ENCODE results near the gene PHF2. TPM values are rescaled to one million over a fixed set of nuclear protein-coding genes. Genes with fewer than 3 reads are reported as not detected.
A peak's percentile ranks its signal among the peaks of the same experiment; 100 is the strongest.

The PHF2 gene
- total RNA-seq, 4 donors from 2014 or later = 21.1 to 38.2 (median 21.3) TPM

DNA sequence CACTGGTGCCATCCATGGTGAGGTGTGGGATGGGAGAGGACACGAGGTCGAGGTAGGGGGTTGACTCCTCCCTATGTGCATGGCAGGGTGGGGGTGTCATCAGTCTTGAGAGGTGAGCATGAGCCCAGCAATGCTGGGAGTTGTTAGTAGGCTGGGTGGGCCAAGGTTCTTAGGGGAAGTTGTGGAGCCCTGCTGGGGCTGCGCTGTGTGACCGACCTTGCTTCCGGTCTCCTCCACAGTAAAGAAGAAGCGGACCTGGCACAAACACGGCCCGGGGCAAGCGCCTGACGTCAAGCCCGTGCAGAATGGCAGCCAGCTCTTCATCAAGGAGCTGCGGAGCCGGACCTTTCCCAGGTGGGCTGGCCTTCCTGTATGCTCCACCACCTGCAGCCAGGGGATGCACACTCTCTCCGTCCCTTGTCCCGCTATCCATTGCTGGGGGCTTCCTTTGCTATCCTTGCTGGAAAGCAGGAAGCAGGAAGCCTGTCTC, 59.8 kb downstream of the PHF2 start:
- in situ Hi-C loops (cut with MboI; ENCODE audit: low pct_ligation_motif_present in 1 of 4, low pct_unique_long_range_greater_than_20kb in 1 of 4, low sequenced_read_pairs in 3 of 4) = no loop called here
- Histone ChIP-seq H3K36me3 (peaks cover 0 to 39% (median 8%) of the 10 kb centered on the region in 4 donors), H3K4me1 (peaks cover 0 to 3% (median 0%) of the 10 kb centered on the region in 4 donors), H3K9me3 (peaks cover 0 to 4% of the 10 kb centered on the region in 2 donors), H3K4me3 (no peak overlapping the region), H3K27me3 (no peaks in the 10 kb centered on the region), H3K27ac (no peak overlapping the region)
- no peak for DNase-seq
- WGBS, 2 donors (ENCODE audit: low coverage in 1 of 2) = 94% methylated on average over 15 of the region's 15 CpGs; no CpG with 5 or more reads in 1 of the 2 donors
- intact Hi-C loops (cut with DNase I; ENCODE audit: low total_unique reads) = no loop called here
- TF ChIP-seq POLR2AphosphoS5 (IDR thresholded peaks at IDR 0.05) (no peak), EP300 (IDR thresholded peaks at IDR 0.05; ENCODE audit: low read depth) (no peak), POLR2A (IDR thresholded peaks at IDR 0.05) (no peak)
- TF ChIP-seq, protein P1, sequence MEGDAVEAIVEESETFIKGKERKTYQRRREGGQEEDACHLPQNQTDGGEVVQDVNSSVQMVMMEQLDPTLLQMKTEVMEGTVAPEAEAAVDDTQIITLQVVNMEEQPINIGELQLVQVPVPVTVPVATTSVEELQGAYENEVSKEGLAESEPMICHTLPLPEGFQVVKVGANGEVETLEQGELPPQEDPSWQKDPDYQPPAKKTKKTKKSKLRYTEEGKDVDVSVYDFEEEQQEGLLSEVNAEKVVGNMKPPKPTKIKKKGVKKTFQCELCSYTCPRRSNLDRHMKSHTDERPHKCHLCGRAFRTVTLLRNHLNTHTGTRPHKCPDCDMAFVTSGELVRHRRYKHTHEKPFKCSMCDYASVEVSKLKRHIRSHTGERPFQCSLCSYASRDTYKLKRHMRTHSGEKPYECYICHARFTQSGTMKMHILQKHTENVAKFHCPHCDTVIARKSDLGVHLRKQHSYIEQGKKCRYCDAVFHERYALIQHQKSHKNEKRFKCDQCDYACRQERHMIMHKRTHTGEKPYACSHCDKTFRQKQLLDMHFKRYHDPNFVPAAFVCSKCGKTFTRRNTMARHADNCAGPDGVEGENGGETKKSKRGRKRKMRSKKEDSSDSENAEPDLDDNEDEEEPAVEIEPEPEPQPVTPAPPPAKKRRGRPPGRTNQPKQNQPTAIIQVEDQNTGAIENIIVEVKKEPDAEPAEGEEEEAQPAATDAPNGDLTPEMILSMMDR (IDR thresholded peaks at IDR 0.05) = no peak

DNA sequence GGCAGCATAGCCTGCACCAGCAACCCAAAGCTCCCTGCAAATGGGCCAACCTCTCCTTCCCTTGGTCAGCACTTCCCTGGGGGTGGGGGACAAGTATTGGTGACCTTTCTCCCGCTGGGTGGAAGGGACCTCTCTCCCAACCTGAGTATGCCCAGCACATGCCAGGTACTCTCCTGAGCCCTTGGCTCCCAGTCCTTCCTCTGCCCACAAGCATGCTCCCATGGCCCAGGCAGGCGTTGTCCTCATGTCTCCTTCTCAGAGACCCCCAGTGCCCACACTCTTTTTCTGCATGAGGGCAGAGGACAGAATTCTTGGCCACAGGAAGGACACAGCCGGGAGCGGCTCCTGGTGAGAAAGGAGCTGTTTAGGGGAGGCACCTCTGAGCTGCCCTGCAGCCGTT, 60.3 kb downstream of the PHF2 start:
- Histone ChIP-seq H3K27me3 (no peaks in the 10 kb centered on the region), H3K9me3 (peaks cover 0 to 4% of the 10 kb centered on the region in 2 donors), H3K27ac (no peak overlapping the region), H3K36me3 (peaks cover 0 to 39% (median 10%) of the 10 kb centered on the region in 4 donors), H3K4me3 (no peak overlapping the region), H3K4me1 (peaks cover 0 to 4% (median 0%) of the 10 kb centered on the region in 4 donors)
- DNase-seq = peak; percentile 3
- intact Hi-C loops (cut with DNase I; ENCODE audit: low total_unique reads) (no loop called here), in situ Hi-C loops (cut with MboI; ENCODE audit: low pct_ligation_motif_present in 1 of 4, low pct_unique_long_range_greater_than_20kb in 1 of 4, low sequenced_read_pairs in 3 of 4) (no loop called here)
- no peak for TF ChIP-seq POLR2AphosphoS5 (IDR thresholded peaks at IDR 0.05)
- WGBS, 2 donors (ENCODE audit: low coverage in 1 of 2) = 80% methylated on average over 5 of the region's 5 CpGs; no CpG with 5 or more reads in 1 of the 2 donors

DNA sequence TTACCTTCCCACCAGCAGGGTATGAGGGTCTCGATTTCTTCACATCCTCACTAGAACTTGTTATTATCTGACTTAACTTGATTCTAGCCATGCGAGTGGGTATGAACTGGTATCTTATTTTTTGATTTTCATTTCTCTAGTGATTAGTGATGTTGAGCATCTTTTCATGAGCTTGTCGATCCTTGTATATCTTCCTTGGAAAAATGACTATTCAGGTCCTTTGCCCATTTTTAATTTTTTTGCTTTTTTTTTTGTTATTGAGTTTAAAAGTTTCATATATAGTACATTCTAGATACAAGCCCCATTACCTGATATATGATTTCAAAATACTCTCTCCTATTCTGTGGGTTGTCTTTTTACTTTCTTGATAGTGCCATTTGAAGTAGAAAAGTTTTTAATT, 61.5 kb downstream of the PHF2 start:
- H3K4me1 ChIP-seq = peaks cover 0 to 4% (median 0%) of the 10 kb centered on the region in 4 donors
- no peaks in the 10 kb centered on the region for H3K27me3 ChIP-seq
- no peak overlapping the region for H3K4me3 ChIP-seq
- peaks cover 0 to 39% (median 10%) of the 10 kb centered on the region in 4 donors for H3K36me3 ChIP-seq
- TF ChIP-seq POLR2A (IDR thresholded peaks at IDR 0.05) (no peak), POLR2AphosphoS5 (IDR thresholded peaks at IDR 0.05) (no peak), EP300 (IDR thresholded peaks at IDR 0.05; ENCODE audit: low read depth) (no peak)
- TF ChIP-seq, protein P1 (IDR thresholded peaks at IDR 0.05) = no peak
- intact Hi-C loops (cut with DNase I; ENCODE audit: low total_unique reads) = no loop called here
- DNase-seq = no peak
- in situ Hi-C loops (cut with MboI; ENCODE audit: low pct_ligation_motif_present in 1 of 4, low pct_unique_long_range_greater_than_20kb in 1 of 4, low sequenced_read_pairs in 3 of 4) = no loop called here
- peaks cover 0 to 4% of the 10 kb centered on the region in 2 donors for H3K9me3 ChIP-seq
- 96 to 97% methylated on average over 3 of the region's 3 CpGs for WGBS, 2 donors (ENCODE audit: low coverage in 1 of 2)
- no peak overlapping the region for H3K27ac ChIP-seq

DNA sequence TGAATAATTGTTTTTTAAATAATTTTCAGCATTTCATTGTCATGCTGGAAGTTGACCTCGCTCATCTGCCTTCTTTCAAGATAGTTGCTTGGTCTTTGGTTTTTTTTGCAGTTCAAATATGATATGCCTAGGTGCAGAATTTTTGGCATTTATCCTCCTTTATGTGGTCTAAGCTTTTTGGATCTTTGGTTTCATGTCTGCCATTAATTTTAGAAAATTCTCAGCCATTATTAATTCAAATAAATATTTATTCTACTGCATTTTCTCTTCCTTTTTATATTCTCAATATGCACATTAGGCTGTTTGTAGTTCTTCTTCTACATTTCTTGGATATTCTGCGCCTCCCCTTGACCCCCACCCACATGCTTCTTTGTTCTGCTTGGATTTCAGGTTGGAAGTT, 63.6 kb downstream of the PHF2 start:
- H3K36me3 ChIP-seq = peaks cover 0 to 50% (median 12%) of the 10 kb centered on the region in 4 donors
- H3K4me1 ChIP-seq = peaks cover 0 to 4% (median 2%) of the 10 kb centered on the region in 4 donors
- WGBS, 2 donors (ENCODE audit: low coverage in 1 of 2) = 100% methylated on average over 2 of the region's 2 CpGs
- TF ChIP-seq POLR2AphosphoS5 (IDR thresholded peaks at IDR 0.05) = no peak
- no peak for TF ChIP-seq POLR2A (IDR thresholded peaks at IDR 0.05)
- no peak for TF ChIP-seq EP300 (IDR thresholded peaks at IDR 0.05; ENCODE audit: low read depth)
- TF ChIP-seq, protein P1 (IDR thresholded peaks at IDR 0.05) = no peak
- H3K27ac ChIP-seq = no peak overlapping the region
- intact Hi-C loops (cut with DNase I; ENCODE audit: low total_unique reads) (no loop called here), in situ Hi-C loops (cut with MboI; ENCODE audit: low pct_ligation_motif_present in 1 of 4, low pct_unique_long_range_greater_than_20kb in 1 of 4, low sequenced_read_pairs in 3 of 4) (no loop called here)
- no peak for DNase-seq
- H3K27me3 ChIP-seq = no peaks in the 10 kb centered on the region
- peaks cover 0 to 4% of the 10 kb centered on the region in 2 donors for H3K9me3 ChIP-seq
- no peak overlapping the region for H3K4me3 ChIP-seq

DNA sequence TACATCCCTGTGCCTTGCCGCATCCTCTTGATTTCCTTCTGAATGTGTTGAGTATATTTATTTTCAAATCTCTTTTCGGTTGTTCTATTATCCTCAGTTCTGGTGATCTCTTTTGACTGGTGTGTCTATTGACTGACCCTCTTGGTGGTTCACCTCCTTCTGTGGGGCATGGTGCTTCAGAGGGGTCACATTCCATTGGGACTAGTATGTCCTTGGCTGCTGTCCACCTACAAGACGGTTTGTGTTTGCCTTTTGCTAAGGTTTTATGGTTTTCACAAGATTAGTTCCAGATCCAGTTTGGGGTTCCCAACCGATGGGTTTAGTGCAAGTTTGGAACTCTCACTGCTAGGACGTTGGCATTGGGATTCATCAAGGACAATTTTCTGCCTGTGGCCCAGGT, 66.6 kb downstream of the PHF2 start:
- no peak for TF ChIP-seq EP300 (IDR thresholded peaks at IDR 0.05; ENCODE audit: low read depth)
- no peak for TF ChIP-seq POLR2A (IDR thresholded peaks at IDR 0.05)
- TF ChIP-seq POLR2AphosphoS5 (IDR thresholded peaks at IDR 0.05) = no peak
- TF ChIP-seq, protein P1 (IDR thresholded peaks at IDR 0.05) = no peak
- H3K27me3 ChIP-seq = no peaks in the 10 kb centered on the region
- DNase-seq = no peak
- H3K36me3 ChIP-seq = peaks cover 0 to 34% (median 8%) of the 10 kb centered on the region in 4 donors
- peaks cover 0 to 2% of the 10 kb centered on the region in 2 donors for H3K9me3 ChIP-seq
- in situ Hi-C loops (cut with MboI; ENCODE audit: low pct_ligation_motif_present in 1 of 4, low pct_unique_long_range_greater_than_20kb in 1 of 4, low sequenced_read_pairs in 3 of 4) = no loop called here
- 43 to 78% methylated on average over 1 to 5 of the region's 5 CpGs for WGBS, 2 donors (ENCODE audit: low coverage in 1 of 2)
- peaks cover 0 to 4% (median 2%) of the 10 kb centered on the region in 4 donors for H3K4me1 ChIP-seq
- no peak overlapping the region for H3K4me3 ChIP-seq
- intact Hi-C loops (cut with DNase I; ENCODE audit: low total_unique reads) = no loop called here
- no peak overlapping the region for H3K27ac ChIP-seq
